MCF 10A (cell line): ENCODE measurements around the gene CD300C. TPM values are rescaled to one million over a fixed set of nuclear protein-coding genes. Genes with fewer than 3 reads are reported as not detected.
A peak's percentile ranks its signal among the peaks of the same experiment; 100 is the strongest.
"Not testable (repeated sequence)": the region's sequence is repeated elsewhere in the genome, so short reads cannot be mapped to it uniquely, and the experiment has no call there.

Experiments
- BruUV-seq: library from RNA; stranded (reverse); fragments of 400-500 nt; replicated peaks from 2 replicates; lab custom pipeline; 2021; lab: Mats Ljungman, UMichigan
- CTCF ChIA-PET: fragments of 300-600 bp; sonication (Branson Sonifier 250); formaldehyde crosslinking; extraction: SDS; loops from one replicate; lab custom pipeline; 2021; ENCODE audit warnings: antibody characterized with exemption, inconsistent platforms; lab: Yijun Ruan, JAX
- POLR2A ChIA-PET: fragments of 300-600, 350-650 bp; sonication (Branson Sonifier 250); formaldehyde crosslinking; extraction: SDS; loops from one replicate; lab custom pipeline; 2020; ENCODE audit warnings: antibody characterized with exemption, inconsistent platforms; lab: Yijun Ruan, JAX
- DNase-seq: peaks from one replicate; pipeline ENCODE4 v3.0.0-alpha.2; 2018; ENCODE audit not compliant: unreplicated experiment
- H3K27ac Mint-ChIP-seq: one replicate; pipeline ENCODE4 v1.8.0; 2022; ENCODE audit warnings: mild to moderate bottlenecking, low read depth, mixed read lengths; ENCODE audit not compliant: unreplicated experiment
- H3K27me3 Mint-ChIP-seq: one replicate; pipeline ENCODE4 v1.8.0; 2022; ENCODE audit warnings: mixed read lengths; ENCODE audit not compliant: insufficient read depth, unreplicated experiment
- H3K36me3 Mint-ChIP-seq: one replicate; pipeline ENCODE4 v1.8.0; 2022; ENCODE audit warnings: mild to moderate bottlenecking, moderate library complexity, mixed read lengths; ENCODE audit not compliant: insufficient read depth, unreplicated experiment
- H3K4me1 Mint-ChIP-seq: one replicate; pipeline ENCODE4 v1.8.0; 2022; ENCODE audit warnings: mixed read lengths; ENCODE audit not compliant: insufficient read depth, unreplicated experiment
- H3K4me3 Mint-ChIP-seq: one replicate; pipeline ENCODE4 v1.8.0; 2022; ENCODE audit warnings: mild to moderate bottlenecking, moderate library complexity, mixed read lengths; ENCODE audit not compliant: unreplicated experiment
- H3K9me3 Mint-ChIP-seq: one replicate; pipeline ENCODE4 v1.8.0; 2022; ENCODE audit warnings: mixed read lengths; ENCODE audit not compliant: unreplicated experiment
- intact Hi-C: fragments of 100-400 bp; cut with micrococcal nuclease; formaldehyde crosslinking; loops from 2 replicates; pipeline ENCODE4 v1.14.1; 2022
- total RNA-seq: library from RNA; stranded (reverse); gene quantifications from 2 replicates; pipeline ENCODE4 v1.2.3, GENCODE V29; 2022
- TF ChIP-seq, protein P1 (sequence below): fragments of 200-600 bp; IDR thresholded peaks from one replicate; pipeline ENCODE4 v1.8.0; 2022; ENCODE audit warnings: antibody characterized with exemption, mild to moderate bottlenecking; ENCODE audit not compliant: unreplicated experiment

CD300C gene
- total RNA-seq, 1 experiment from 2014 or later = not detected

DNA sequence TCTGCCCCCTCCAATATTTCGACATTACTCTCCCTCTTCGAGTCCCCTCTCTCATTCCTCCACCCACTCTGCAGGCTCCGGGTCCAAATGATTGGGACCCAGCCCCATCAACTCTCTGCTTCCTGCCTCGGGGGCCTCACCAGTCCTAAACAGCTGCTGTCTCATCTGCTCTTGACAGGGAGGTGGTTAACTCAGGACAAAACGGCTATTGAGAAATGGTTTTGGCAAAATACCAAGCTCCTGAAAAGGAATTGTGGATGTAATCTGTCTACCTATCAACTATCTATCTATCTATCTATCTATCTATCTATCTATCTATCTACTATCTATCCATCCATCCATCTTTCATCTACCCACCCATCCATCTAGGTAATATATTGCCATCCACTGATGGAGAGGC is 19.2 kb upstream of the CD300C start:
- Mint-ChIP-seq H3K4me3 (no peak overlapping the region), H3K27ac (no peak overlapping the region), H3K9me3 (peaks cover 9% of the 10 kb centered on the region), H3K27me3 (no peaks in the 10 kb centered on the region), H3K36me3 (no peaks in the 10 kb centered on the region), H3K4me1 (peaks cover 27% of the 10 kb centered on the region)
- ChIA-PET POLR2A (interaction anchor here (1.2 kb wide), 1 partner anchor 85 kb away, joined by 3 read pairs; no protein-coding TSS in a partner anchor), CTCF (interaction anchor here (1.1 to 2.3 kb wide), 3 partner anchors 9 to 64 kb away, joined by 3 to 8 read pairs (median 4); no protein-coding TSS in a partner anchor)
- TF ChIP-seq, protein P1, sequence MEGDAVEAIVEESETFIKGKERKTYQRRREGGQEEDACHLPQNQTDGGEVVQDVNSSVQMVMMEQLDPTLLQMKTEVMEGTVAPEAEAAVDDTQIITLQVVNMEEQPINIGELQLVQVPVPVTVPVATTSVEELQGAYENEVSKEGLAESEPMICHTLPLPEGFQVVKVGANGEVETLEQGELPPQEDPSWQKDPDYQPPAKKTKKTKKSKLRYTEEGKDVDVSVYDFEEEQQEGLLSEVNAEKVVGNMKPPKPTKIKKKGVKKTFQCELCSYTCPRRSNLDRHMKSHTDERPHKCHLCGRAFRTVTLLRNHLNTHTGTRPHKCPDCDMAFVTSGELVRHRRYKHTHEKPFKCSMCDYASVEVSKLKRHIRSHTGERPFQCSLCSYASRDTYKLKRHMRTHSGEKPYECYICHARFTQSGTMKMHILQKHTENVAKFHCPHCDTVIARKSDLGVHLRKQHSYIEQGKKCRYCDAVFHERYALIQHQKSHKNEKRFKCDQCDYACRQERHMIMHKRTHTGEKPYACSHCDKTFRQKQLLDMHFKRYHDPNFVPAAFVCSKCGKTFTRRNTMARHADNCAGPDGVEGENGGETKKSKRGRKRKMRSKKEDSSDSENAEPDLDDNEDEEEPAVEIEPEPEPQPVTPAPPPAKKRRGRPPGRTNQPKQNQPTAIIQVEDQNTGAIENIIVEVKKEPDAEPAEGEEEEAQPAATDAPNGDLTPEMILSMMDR = no peak
- BruUV-seq = no TSS peak
- peak; percentile 77 for DNase-seq
- intact Hi-C loops = loop anchor here (10.0 kb wide), 1 partner anchor 300 kb away; no protein-coding TSS in a partner anchor

DNA sequence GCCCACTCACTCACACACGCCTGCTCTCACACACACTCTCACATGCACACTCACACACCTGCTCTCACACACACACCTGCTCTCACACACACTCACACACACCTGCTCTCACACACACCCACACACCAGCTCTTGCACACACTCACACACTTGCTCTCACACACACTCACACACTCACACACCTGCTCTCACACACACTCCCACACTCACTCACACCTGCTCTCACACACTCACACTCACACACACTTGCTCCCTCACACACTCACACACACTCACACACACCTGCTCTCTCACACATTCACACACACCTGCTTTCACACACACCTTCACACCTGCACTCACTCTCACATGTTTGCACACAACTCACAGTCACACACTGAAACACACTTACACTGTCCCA is 17.4 kb upstream of the CD300C start:
- Mint-ChIP-seq H3K36me3 (no peaks in the 10 kb centered on the region), H3K9me3 (peaks cover 9% of the 10 kb centered on the region), H3K4me3 (no peak overlapping the region), H3K4me1 (peaks cover 16% of the 10 kb centered on the region), H3K27me3 (no peaks in the 10 kb centered on the region), H3K27ac (no peak overlapping the region)
- ChIA-PET POLR2A (no interaction called here), CTCF (interaction anchor here (0.9 kb wide), 1 partner anchor 12 kb away, joined by 3 read pairs; no protein-coding TSS in a partner anchor)
- intact Hi-C loops = loop anchor here (10.0 kb wide), 1 partner anchor 301 kb away; no protein-coding TSS in a partner anchor
- DNase-seq = no peak
- BruUV-seq = no TSS peak
- TF ChIP-seq, protein P1 = no peak

DNA sequence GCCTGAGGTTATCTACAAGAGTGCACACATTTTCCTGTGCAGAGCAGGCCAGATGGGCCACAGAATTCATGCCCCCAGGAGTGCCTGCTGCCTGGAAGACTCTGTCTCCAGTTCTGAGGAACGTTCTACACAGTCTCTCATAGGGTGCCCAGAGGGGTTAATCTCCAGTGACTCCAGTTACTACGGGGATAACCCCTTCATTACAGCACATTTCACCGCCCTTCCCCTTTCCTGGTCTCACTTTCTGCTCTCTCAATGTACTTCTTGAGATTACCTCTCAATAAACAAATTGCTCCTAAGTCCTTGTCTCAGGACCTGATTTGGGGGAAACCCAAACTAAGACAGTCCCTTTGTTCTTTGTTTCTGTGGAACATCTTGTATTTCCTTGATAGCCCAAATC is 15.7 kb upstream of the CD300C start:
- Mint-ChIP-seq H3K4me3 (no peak overlapping the region), H3K36me3 (no peaks in the 10 kb centered on the region), H3K9me3 (peaks cover 9% of the 10 kb centered on the region), H3K4me1 (peaks cover 8% of the 10 kb centered on the region), H3K27me3 (no peaks in the 10 kb centered on the region), H3K27ac (no peak overlapping the region)
- ChIA-PET CTCF (no interaction called here), POLR2A (no interaction called here)
- no TSS peak for BruUV-seq
- TF ChIP-seq, protein P1 = no peak
- intact Hi-C loops = loop anchor here (10.0 kb wide), 1 partner anchor 303 kb away; no protein-coding TSS in a partner anchor
- DNase-seq = no peak

DNA sequence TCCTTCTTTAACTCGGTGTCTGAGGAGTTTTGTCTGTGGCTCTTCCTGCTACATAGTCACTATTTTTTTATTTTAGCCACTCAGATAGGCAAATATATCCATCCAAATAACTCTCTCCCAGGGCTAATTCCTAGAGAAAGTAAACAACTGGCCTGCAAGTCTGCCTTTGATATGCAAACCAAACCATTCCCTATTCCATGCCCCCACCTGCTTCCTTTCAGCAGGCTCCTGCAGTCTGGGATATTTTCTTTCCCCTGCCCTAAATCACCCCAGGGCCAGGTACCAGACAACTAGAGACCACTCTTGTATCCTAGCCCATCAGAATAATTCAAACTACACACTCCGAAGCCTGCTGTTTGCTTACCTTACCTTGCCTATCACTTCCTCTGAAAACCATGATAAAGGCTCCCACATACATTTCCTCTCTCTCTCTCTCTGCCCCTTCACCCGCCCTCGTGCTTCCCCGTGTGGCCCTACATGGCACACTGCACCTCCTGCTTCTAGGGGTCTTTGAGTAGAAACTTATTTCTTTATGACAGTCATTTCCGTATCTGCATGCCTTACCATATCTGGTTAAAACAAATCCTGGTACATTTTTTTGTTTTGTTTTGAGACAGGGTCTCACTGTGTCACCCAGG is 13.1 kb upstream of the CD300C start:
- no peaks in the 10 kb centered on the region for H3K4me1 Mint-ChIP-seq
- peaks cover 9% of the 10 kb centered on the region for H3K9me3 Mint-ChIP-seq
- no TSS peak for BruUV-seq
- POLR2A ChIA-PET = no interaction called here
- CTCF ChIA-PET = no interaction called here
- TF ChIP-seq, protein P1 = no peak
- no peaks in the 10 kb centered on the region for H3K27me3 Mint-ChIP-seq
- no peak overlapping the region for H3K27ac Mint-ChIP-seq
- intact Hi-C loops = no loop called here
- no peaks in the 10 kb centered on the region for H3K36me3 Mint-ChIP-seq
- no peak for DNase-seq
- no peak overlapping the region for H3K4me3 Mint-ChIP-seq

DNA sequence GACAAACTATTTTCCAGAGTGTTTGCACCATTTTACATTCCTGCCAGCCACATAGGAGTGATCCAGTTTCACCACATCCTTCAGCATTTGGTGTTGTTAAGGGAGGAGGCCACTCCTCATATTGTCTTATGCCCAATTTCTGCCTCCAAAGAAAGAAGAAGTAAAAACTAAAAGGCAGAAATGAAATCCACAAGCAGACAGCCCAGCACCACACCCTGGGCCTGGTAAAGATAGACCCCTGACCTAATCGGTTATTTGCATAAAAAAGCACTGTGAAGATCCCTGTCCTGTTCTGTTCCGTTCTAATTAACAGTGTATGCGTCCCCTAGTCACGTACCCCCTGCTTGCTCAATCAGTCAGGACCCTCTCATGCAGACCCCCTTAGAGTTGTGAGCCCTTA is 12.5 kb upstream of the CD300C start:
- H3K9me3 Mint-ChIP-seq, H3K36me3 Mint-ChIP-seq, BruUV-seq, H3K4me3 Mint-ChIP-seq, H3K27me3 Mint-ChIP-seq, H3K27ac Mint-ChIP-seq, intact Hi-C loops, H3K4me1 Mint-ChIP-seq, DNase-seq: not testable (repeated sequence)
- ChIA-PET CTCF (interaction anchor here (2.1 kb wide), 1 partner anchor 8 kb away, joined by 9 read pairs; no protein-coding TSS in a partner anchor), POLR2A (interaction anchor here (0.6 to 0.9 kb wide), 2 partner anchors 18 to 315 kb away, joined by 3 to 4 read pairs; no protein-coding TSS in a partner anchor)
